HEK293 (cell line): Measurements from ENCODE around the gene CIAPIN1.

Experiments
- CTCF ChIP-seq: fragments of 450-650 bp; formaldehyde crosslinking; IDR thresholded peaks from 2 replicates; pipeline ENCODE4 v1.5.1; 2016; ENCODE audit warnings: missing biosample characterization, missing genetic modification characterization
- HIC1 ChIP-seq: fragments of 450-650 bp; formaldehyde crosslinking; IDR thresholded peaks from 2 replicates; pipeline ENCODE4 v1.5.1; 2016; ENCODE audit warnings: missing biosample characterization, missing genetic modification characterization
- KLF16 ChIP-seq: fragments of 450-650 bp; formaldehyde crosslinking; IDR thresholded peaks from 2 replicates; pipeline ENCODE4 v1.5.1; 2017; ENCODE audit warnings: missing biosample characterization, missing genetic modification characterization
- PRDM4 ChIP-seq: fragments of 450-650 bp; formaldehyde crosslinking; IDR thresholded peaks from 2 replicates; pipeline ENCODE4 v1.5.1; 2017; ENCODE audit warnings: missing biosample characterization, missing genetic modification characterization
- REST ChIP-seq: fragments of 450-650 bp; formaldehyde crosslinking; IDR thresholded peaks from 2 replicates; pipeline ENCODE4 v1.5.1; 2016; ENCODE audit warnings: missing biosample characterization, missing genetic modification characterization
- ZBTB26 ChIP-seq: fragments of 450-650 bp; formaldehyde crosslinking; optimal IDR thresholded peaks from 2 replicates; pipeline ENCODE3; 2016; ENCODE audit warnings: missing biosample characterization, mild to moderate bottlenecking, missing genetic modification characterization
- ZBTB48 ChIP-seq: fragments of 450-650 bp; formaldehyde crosslinking; IDR thresholded peaks from 2 replicates; pipeline ENCODE4 v1.5.1; 2016; ENCODE audit warnings: missing biosample characterization, missing genetic modification characterization
- ZNF138 ChIP-seq: fragments of 450-650 bp; formaldehyde crosslinking; IDR thresholded peaks from 2 replicates; pipeline ENCODE4 v1.5.1; 2016; ENCODE audit warnings: missing biosample characterization, missing genetic modification characterization, borderline replicate concordance
- ZNF335 ChIP-seq: fragments of 450-650 bp; formaldehyde crosslinking; conservative IDR thresholded peaks from 2 replicates; pipeline ENCODE4 v1.5.1; 2016; ENCODE audit warnings: missing biosample characterization, missing genetic modification characterization
- ZNF561 ChIP-seq: fragments of 450-650 bp; IDR thresholded peaks from 2 replicates; pipeline ENCODE4 v1.5.1; 2018; ENCODE audit warnings: missing biosample characterization, missing genetic modification characterization, borderline replicate concordance
- ZNF670 ChIP-seq: fragments of 450-650 bp; formaldehyde crosslinking; IDR thresholded peaks from 2 replicates; pipeline ENCODE4 v1.5.1; 2016; ENCODE audit warnings: missing biosample characterization, missing genetic modification characterization, low read depth
- ZSCAN16 ChIP-seq: fragments of 450-650 bp; formaldehyde crosslinking; IDR thresholded peaks from 2 replicates; pipeline ENCODE4 v1.5.1; 2016; ENCODE audit warnings: missing biosample characterization, missing genetic modification characterization

GRCh38 chr16:57394444-57394843 lies 52.7 kb downstream of the CIAPIN1 start:
- TF ChIP-seq ZSCAN16 (no peak), ZBTB26 (tag by site-specific recombination) (no peak), HIC1 (tag by site-specific recombination) (no peak), ZBTB48 (no peak), PRDM4 (tag by site-specific recombination) (no peak), CTCF (tag by site-specific recombination) (no peak), ZNF561 (tag by site-specific recombination) (no peak), KLF16 (tag by site-specific recombination) (no peak), REST (no peak), ZNF670 (tag by site-specific recombination) (no peak), ZNF138 (no peak), ZNF335 (no peak)
